ENCODE results near the gene COL1A1.

The COL1A1 gene

DNA sequence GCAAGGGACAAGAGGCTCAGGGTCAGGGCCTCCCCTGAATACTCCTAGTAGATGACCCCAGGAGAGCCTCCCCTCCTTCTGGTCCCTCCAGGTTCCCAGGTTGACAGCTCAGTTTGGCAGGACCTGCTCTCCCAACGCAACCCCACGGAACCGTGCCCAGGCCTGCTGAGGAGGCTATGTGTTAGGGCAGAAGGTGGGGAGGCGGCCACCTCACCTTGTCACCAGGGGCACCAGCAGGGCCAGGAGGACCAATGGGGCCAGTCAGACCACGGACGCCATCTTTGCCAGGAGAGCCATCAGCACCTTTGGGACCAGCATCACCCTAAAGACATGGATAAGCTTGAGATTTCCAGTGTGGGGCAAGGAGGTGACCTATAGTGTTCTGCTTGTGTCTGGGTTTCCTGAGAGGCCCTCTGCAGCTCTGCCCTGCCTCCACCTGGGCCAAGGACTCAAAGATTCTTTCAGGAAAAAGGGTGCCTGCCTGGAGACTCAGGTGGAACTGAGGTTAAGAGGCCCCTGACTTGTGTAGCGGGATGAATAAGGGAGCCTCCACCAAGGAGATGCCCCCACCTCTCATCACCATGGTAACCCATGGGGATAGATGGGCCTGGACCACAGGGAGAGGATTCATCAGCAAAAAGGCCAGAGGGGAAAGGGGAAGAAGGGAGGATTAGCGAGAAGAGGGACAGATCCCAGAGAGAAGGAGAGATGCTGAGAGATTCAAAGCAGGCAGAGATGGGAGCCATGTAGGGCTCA lies 10.7 kb downstream of the COL1A1 start:
- H3K4me3 ChIP-seq (replicated peaks; ENCODE audit: low read depth, low read length): no peak overlapping the region
- TF ChIP-seq, protein P1, sequence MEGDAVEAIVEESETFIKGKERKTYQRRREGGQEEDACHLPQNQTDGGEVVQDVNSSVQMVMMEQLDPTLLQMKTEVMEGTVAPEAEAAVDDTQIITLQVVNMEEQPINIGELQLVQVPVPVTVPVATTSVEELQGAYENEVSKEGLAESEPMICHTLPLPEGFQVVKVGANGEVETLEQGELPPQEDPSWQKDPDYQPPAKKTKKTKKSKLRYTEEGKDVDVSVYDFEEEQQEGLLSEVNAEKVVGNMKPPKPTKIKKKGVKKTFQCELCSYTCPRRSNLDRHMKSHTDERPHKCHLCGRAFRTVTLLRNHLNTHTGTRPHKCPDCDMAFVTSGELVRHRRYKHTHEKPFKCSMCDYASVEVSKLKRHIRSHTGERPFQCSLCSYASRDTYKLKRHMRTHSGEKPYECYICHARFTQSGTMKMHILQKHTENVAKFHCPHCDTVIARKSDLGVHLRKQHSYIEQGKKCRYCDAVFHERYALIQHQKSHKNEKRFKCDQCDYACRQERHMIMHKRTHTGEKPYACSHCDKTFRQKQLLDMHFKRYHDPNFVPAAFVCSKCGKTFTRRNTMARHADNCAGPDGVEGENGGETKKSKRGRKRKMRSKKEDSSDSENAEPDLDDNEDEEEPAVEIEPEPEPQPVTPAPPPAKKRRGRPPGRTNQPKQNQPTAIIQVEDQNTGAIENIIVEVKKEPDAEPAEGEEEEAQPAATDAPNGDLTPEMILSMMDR (IDR thresholded peaks at IDR 0.05; ENCODE audit: low read depth, low read length, missing control alignments): no peak
- DNase-seq (ENCODE audit: extremely low read depth, low read depth): no peak

DNA sequence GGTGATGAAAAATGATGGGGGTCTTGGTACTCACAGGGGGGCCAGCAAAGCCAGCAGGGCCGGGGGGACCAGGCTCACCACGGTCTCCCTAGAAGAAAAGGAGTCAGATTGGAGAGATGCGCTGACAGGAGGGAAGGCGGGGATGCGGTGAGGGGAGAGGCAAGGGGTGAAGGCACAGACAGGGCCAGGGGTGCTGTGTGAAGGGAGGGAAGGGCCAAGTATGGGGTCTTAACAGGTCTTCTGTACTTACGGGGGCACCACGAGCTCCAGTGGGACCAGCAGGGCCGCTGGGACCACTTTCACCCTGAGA lies 11.2 kb downstream of the COL1A1 start:
- H3K4me3 ChIP-seq (replicated peaks; ENCODE audit: low read depth, low read length): no peak overlapping the region
- DNase-seq (ENCODE audit: extremely low read depth, low read depth): no peak
- TF ChIP-seq, protein P1 (IDR thresholded peaks at IDR 0.05; ENCODE audit: low read depth, low read length, missing control alignments): no peak

DNA sequence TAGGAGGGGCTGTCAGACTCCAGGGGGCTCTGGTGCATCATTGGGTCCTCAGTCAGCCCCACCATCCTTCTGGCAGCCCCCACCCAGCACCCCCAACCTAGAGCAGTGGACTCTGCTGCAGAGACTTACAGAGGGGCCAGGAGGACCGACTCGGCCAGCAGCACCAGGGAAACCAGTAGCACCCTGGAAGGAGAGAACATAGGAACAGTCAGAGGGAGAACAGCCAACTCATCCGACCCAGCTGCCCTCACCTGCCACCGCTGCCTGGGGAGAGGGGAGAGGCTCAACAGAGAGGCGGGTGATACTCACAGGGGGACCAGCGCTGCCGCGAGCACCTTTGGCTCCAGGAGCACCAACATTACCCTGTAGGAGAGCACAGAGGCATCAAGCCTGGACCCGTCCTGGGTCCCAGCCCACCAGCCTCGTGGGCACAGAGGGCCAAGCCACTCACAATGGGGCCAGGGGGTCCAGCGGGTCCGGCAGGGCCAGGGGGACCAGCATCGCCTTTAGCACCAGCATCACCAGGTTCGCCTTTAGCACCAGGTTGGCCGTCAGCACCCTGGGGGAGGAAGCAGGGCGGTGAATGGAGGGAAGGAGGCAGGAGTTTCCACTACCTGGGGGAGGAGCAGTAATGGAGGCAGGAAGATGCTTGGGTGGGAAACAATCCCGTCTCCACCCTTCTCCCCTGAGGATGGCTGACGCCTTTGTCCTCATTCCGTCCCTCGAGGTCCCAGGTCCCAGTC lies 11.7 kb downstream of the COL1A1 start:
- TF ChIP-seq, protein P1 (IDR thresholded peaks at IDR 0.05; ENCODE audit: low read depth, low read length, missing control alignments): no peak
- no peak for DNase-seq (ENCODE audit: extremely low read depth, low read depth)
- no peak overlapping the region for H3K4me3 ChIP-seq (replicated peaks; ENCODE audit: low read depth, low read length)

DNA sequence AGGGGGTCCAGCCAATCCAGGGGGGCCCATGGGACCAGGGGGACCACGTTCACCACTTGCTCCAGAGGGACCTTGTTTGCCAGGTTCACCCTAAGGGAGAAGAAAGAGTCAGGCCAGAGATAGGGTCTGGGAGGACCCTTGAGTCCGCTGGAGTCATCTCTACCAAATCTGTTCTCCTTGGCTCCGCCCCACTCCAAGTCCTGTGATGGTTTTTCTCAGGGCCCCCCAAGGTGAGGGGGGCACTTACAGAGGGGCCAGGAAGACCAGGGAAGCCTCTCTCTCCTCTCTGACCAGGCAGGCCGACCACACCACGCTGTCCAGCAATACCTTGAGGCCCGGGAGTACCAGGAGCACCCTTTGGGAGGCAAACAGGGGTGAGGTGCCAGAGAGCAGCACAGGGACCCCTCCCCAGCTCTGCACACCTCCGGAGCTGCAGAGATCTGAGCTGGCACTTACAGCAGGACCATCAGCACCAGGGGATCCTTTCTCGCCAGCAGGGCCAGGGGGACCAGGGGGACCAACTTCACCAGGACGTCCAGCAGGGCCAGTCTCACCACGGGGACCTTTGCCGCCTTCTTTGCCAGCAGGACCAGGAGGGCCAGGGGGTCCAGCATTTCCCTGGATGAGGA lies 12.4 kb downstream of the COL1A1 start:
- no peak for DNase-seq (ENCODE audit: extremely low read depth, low read depth)
- no peak overlapping the region for H3K4me3 ChIP-seq (replicated peaks; ENCODE audit: low read depth, low read length)
- TF ChIP-seq, protein P1 (IDR thresholded peaks at IDR 0.05; ENCODE audit: low read depth, low read length, missing control alignments): no peak

DNA sequence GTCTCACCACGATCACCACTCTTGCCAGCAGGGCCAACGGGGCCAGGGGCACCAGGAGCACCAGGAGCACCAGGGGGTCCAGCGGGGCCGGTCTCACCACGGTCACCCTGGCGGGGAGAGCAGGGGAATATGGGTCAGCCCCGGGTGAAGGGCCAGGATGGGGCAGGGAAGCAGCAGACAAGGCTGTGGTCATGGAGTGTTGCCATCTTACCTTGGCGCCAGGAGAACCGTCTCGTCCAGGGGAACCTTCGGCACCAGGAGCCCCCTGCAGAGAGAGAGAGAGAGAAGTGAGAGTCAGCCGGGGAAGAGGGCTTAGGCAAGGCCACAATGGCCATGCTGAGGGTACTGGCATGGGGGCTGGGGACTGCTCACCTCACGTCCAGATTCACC lies 12.9 kb downstream of the COL1A1 start:
- H3K4me3 ChIP-seq (replicated peaks; ENCODE audit: low read depth, low read length): no peak overlapping the region
- DNase-seq (ENCODE audit: extremely low read depth, low read depth): no peak
- TF ChIP-seq, protein P1 (IDR thresholded peaks at IDR 0.05; ENCODE audit: low read depth, low read length, missing control alignments): no peak

DNA sequence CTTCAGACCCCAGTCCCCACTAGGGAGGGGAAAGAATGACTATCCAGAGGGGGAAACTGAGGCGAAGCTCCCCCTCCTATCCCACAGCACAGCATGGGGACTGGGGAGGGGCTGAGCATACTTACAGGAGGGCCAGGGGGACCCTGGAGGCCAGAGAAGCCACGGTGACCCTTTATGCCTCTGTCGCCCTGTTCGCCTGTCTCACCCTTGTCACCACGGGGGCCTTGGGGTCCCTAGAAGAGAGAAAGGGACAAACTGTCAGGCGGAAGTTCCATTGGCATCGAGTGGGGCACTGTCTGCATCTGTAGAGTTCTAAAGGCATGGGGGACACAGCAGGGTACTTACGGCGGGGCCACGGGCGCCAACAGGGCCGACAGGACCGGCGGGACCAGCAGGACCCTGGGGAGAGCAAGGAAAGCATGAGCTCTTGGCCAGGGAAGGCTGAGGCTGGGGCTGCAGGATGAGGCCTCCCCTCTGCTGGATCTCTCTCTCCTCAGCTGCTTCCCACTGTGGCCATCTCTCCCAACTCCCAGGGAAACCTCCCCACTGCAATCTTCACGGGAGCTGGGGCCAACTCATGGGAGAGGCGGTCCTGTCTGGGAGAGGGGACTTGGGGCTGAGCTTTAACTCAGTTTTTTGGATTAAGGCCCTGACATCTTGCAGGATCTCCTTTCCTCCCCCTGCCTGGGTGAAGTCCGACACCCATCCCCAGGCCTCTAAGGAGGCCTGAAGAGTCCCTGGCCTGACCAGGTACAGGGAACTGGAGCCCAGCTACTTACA lies 13.5 kb downstream of the COL1A1 start:
- TF ChIP-seq, protein P1 (IDR thresholded peaks at IDR 0.05; ENCODE audit: low read depth, low read length, missing control alignments): no peak
- no peak overlapping the region for H3K4me3 ChIP-seq (replicated peaks; ENCODE audit: low read depth, low read length)
- no peak for DNase-seq (ENCODE audit: extremely low read depth, low read depth)
